Stimulated activated naive CD8-positive, alpha-beta T cell treated with anti-CD3 and anti-CD28 coated beads, Interleukin-15, amount 100 ng/mL, for 72 hours (primary cell): ENCODE measurements around the gene PRRX1.

Source experiments
- ATAC-seq: fragments of 150-1000 bp; cut with Tn5 transposase; 2 replicates; pipeline ENCODE4 v1.10.0; 2021; ENCODE audit warnings: mild to moderate bottlenecking, moderate library complexity
- DNase-seq, 2 donors: peaks; one replicate each; pipeline ENCODE4 v3.0.0; 2021 to 2022
- H3K27ac Mint-ChIP-seq, 2 donors: one replicate each; pipeline ENCODE4 v1.8.0; 2022; ENCODE audit warnings: mild to moderate bottlenecking in 2 of 2, mixed read lengths in 2 of 2, moderate library complexity in 2 of 2
- H3K27me3 Mint-ChIP-seq: one replicate; pipeline ENCODE4 v1.8.0; 2022; ENCODE audit warnings: mixed read lengths
- H3K4me1 Mint-ChIP-seq: one replicate; pipeline ENCODE4 v1.8.0; 2022; ENCODE audit warnings: mild to moderate bottlenecking, mixed read lengths
- H3K4me3 Mint-ChIP-seq, 2 donors: one replicate each; pipeline ENCODE4 v1.8.0; 2022; ENCODE audit warnings: mild to moderate bottlenecking in 2 of 2, mixed read lengths in 2 of 2, moderate library complexity in 1 of 2
- H3K9me3 Mint-ChIP-seq, 2 donors: one replicate each; pipeline ENCODE4 v1.8.0; 2022; ENCODE audit warnings: mixed read lengths in 2 of 2

The PRRX1 gene

DNA sequence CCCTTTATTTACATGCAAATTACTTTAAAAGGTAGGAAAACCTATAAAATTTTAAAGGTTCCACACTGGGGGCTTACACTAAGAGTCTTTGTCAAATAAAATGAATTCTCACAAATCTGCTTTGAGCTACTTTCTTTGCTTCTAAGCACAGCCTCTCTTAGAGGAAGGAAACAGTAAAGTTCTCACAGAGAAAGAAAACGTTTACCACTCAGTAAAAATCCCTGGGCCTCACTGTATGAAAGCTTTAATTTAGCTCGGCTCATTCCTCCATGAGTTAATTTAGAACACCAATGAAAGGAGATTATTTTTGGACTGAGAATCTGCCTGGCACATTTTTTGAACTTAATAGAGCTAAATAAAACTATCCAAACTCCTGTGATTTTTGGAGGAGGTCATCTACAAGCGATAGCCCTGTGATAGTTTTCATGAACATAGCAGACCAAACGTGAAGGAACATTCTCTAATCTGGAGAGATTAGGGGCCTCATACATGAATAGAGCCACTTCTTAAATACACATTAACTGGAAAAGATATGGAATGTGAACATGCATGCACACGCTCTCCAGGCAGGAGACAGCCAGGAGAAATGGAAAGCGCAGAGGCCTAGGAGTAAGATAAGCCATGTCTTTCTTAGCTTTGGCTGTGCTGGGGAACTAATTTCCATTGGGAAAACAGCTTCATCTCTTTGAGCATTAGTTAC lies 32.8 kb downstream of the PRRX1 start:
- no peak for ATAC-seq
- DNase-seq: no peak
- Mint-ChIP-seq H3K4me3 (no peak overlapping the region), H3K27ac (no peak overlapping the region), H3K9me3 (no peaks in the 10 kb centered on the region), H3K4me1 (no peaks in the 10 kb centered on the region), H3K27me3 (peaks cover 28% of the 10 kb centered on the region)

DNA sequence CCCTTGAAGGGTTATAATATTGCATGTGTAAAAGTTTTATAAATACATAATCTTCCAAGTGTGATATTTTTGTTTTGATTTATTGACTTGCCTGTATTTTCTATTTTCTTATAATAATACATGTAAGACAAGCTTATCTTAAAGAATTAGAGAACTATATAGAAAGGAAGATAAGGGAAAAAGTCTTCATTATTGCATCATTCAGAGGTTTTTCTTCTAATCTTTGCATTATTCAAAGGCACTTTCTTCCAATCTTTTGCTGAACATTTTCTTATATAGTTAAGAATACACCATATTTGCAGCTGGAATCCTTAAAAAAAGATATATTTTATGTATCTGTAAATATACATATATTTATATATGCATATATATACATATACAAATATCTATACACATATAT lies 33.4 kb downstream of the PRRX1 start:
- DNase-seq (no peak), ATAC-seq (no peak)
- Mint-ChIP-seq H3K9me3 (no peaks in the 10 kb centered on the region), H3K4me3 (no peak overlapping the region), H3K4me1 (no peaks in the 10 kb centered on the region), H3K27ac (no peak overlapping the region), H3K27me3 (peaks cover 26% of the 10 kb centered on the region)

DNA sequence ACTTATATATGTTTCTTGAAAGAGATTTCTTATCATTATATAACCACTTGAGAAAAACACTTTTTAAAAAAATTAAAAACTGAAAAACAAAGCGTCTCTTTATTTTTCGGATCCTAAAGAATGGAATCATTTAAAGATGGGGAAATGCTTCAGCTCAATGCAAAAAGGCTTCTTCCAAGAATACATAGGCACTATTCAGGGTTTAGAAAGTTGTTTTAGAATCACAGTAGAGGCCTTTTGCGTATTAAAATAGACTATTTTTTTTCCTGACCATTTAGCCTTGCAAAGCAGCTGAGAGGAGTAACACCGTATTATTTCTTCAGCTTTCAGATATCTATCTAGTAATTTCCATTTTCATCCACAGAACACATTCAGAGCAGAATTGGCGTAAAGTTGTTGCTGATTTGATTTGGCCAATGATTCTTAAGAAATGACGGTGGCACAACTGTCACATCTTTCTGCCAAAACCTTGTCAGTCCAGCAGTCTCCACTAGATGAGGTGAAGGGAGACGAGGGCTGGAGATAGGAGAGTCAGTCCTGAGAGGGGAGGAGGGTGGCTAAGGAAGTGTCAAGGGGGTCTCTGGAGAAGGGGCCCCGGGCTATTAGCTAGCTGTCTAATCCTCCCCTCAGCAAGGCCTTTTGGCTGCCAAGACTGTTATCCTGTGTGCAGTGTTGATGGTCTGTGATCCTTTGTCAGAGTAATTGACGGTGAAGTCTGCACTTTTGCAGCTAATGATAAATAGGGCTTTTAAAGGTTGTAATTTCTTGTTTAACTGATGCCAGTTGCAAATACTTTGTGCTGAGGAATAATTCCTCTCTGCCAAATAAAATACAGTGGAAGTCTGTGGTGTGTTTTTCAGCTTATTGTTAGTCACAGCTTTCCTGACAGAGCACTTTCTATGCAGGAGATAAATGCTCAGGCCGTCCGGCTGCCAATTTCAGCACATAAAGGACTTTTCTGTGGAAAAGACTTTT lies 34.7 kb downstream of the PRRX1 start:
- H3K27me3 Mint-ChIP-seq: peaks cover 18% of the 10 kb centered on the region
- H3K4me1 Mint-ChIP-seq: no peaks in the 10 kb centered on the region
- DNase-seq: no peak
- no peaks in the 10 kb centered on the region for H3K9me3 Mint-ChIP-seq
- no peak overlapping the region for H3K27ac Mint-ChIP-seq
- no peak for ATAC-seq
- no peak overlapping the region for H3K4me3 Mint-ChIP-seq

DNA sequence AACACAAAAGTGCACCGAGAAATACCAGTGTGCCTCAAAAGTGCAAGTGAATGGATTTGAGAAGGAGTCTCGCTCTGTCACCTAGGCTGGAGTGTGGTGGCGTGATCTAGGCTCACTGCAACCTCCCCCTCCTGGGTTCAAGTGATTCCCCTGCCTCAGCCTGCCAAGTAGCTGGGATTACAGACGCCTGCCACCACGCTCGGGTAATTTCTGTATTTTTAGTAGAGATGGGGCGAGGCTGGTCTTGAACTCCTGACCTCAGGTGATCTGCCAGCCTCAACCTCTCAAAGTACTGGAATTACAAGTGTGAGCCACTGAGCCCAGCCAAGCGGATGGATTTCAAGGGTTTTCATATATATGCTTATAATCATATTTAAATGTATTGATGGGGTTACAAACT lies 35.8 kb downstream of the PRRX1 start:
- H3K9me3 Mint-ChIP-seq: no peaks in the 10 kb centered on the region
- H3K4me1 Mint-ChIP-seq: no peaks in the 10 kb centered on the region
- peaks cover 18% of the 10 kb centered on the region for H3K27me3 Mint-ChIP-seq

DNA sequence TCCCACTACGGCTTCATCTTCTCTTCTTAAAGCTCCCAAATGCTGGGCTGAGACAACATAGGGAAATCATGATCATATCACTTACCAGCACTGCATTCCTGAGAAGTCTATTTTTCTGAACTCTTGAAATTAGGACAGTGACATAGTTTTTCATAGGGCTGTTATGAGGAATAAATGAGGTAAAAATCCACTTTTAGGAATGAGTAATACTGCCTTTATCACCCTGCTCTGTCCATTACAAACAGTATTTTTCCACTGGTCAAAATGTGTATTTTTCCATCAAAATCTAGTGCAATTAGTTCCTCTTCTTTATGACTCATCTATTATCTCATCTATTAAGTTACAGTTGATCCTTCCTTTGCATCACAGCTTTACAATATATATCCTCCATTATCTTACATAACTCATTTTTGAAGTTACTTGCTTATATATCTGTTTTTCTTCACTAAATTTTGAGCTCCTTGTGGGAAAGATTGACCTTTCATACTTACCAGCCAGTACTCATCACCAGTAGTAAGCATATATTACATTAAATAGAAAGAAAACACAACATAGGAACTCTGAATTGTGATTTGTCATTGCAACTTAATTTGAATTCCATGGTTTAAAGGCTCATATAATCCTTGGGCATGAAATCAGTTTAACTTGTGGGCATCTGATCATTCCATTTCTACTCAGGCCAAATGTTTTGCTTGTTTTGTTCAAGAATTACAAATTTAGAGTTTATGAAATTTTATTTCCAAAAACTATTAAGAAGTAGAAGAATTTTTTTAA lies 37.1 kb downstream of the PRRX1 start:
- ATAC-seq (no peak), DNase-seq (no peak)
- Mint-ChIP-seq H3K9me3 (no peaks in the 10 kb centered on the region), H3K27me3 (peaks cover 9% of the 10 kb centered on the region), H3K27ac (no peak overlapping the region), H3K4me3 (no peak overlapping the region), H3K4me1 (no peaks in the 10 kb centered on the region)

More for the DNA sequence above, 35.8 kb downstream of the PRRX1 start:
- Mint-ChIP-seq H3K4me3 (no peak overlapping the region), H3K27ac (no peak overlapping the region)
- DNase-seq (no peak), ATAC-seq (no peak)

DNA sequence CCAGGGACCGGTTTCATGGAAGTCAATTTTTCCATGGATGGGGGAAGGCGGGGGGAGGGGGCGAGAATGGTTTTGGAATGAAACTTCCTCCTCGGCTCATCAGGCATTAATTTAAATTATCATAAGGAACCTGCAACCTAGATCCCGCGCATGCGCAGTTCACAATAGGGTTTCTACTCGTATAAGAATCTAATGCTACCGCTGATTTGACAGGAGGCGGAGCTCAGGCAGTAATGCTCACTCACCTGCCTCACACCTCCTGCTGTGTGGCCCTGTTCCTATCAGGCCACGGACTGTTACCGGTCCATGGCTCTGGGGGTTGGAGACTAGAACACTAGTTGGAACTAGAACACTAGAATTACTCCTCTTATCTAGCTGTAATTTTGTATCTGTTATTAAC lies 38.0 kb downstream of the PRRX1 start:
- DNase-seq (no peak), ATAC-seq (no peak)
- peaks cover 7% of the 10 kb centered on the region for H3K27me3 Mint-ChIP-seq
- H3K9me3 Mint-ChIP-seq: no peaks in the 10 kb centered on the region
- no peaks in the 10 kb centered on the region for H3K4me1 Mint-ChIP-seq
- H3K4me3 Mint-ChIP-seq: no peak overlapping the region
- H3K27ac Mint-ChIP-seq: no peak overlapping the region

DNA sequence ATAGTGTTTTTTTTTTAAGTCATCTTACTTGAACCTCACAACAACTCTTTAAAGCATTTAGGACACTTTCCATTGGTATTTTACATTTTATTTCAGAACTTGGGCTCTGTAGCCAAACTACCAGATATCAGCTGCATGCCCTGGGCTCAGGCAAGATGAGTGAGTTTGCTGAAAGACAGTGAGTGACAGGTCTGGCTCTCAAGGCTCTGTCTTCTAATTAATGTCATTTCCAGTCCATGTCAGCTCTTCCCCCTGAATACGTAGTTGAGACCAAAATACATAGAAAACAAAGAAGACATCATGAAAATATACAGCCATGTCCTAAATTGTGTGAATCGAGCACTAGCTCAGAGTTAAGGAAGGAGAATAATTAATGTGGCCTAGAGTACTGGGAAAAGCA lies 39.7 kb downstream of the PRRX1 start:
- no peak for DNase-seq
- peaks cover 5% of the 10 kb centered on the region for H3K27me3 Mint-ChIP-seq
- H3K4me3 Mint-ChIP-seq: no peak overlapping the region
- no peak overlapping the region for H3K27ac Mint-ChIP-seq
- H3K4me1 Mint-ChIP-seq: peaks cover 5% of the 10 kb centered on the region
- no peak for ATAC-seq
- peaks cover 0 to 4% of the 10 kb centered on the region in 2 donors for H3K9me3 Mint-ChIP-seq

DNA sequence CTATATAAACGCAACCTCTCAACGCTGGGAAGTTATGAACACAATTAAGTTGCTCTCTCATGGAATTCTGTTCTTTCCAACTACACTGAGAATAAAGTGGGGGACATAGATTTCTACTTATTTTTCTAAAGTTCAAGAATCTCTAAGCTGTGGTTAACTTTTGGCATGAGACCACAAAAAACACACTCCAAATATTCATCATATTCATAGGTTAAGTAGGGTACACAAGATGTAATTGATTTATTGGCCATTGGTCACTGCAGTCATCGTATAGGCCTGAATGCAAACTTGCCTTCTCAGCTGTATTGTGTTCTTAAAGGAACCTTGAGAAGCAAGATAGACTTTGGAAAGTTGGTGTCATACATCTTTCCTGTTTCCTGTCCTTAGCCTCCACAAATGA lies 40.3 kb downstream of the PRRX1 start:
- peaks cover 0 to 4% of the 10 kb centered on the region in 2 donors for H3K9me3 Mint-ChIP-seq
- H3K27me3 Mint-ChIP-seq: no peaks in the 10 kb centered on the region
- H3K4me3 Mint-ChIP-seq: no peak overlapping the region
- ATAC-seq (no peak), DNase-seq (no peak)
- H3K27ac Mint-ChIP-seq: no peak overlapping the region
- H3K4me1 Mint-ChIP-seq: peaks cover 5% of the 10 kb centered on the region

DNA sequence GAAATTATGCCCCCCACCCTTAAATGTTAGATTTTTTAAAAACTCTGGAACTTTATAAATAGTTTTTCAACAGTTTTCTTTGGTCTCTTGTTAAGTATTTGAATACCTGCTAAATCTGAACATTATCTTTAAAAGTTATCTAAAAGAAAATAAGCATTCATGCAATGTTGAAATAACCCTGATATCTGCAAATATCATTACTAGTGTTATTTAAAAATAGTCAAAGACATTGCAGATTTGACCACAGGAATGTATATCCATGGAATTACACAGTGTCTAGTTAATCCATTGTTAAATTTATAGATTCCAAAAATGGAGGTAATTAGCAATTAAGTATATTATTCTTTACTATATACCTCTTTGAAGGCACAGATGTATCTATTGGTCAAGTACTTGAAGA lies 42.0 kb downstream of the PRRX1 start:
- H3K27ac Mint-ChIP-seq: no peak overlapping the region
- peaks cover 5% of the 10 kb centered on the region for H3K4me1 Mint-ChIP-seq
- ATAC-seq (no peak), DNase-seq (no peak)
- H3K27me3 Mint-ChIP-seq: no peaks in the 10 kb centered on the region
- peaks cover 0 to 4% of the 10 kb centered on the region in 2 donors for H3K9me3 Mint-ChIP-seq
- no peak overlapping the region for H3K4me3 Mint-ChIP-seq

DNA sequence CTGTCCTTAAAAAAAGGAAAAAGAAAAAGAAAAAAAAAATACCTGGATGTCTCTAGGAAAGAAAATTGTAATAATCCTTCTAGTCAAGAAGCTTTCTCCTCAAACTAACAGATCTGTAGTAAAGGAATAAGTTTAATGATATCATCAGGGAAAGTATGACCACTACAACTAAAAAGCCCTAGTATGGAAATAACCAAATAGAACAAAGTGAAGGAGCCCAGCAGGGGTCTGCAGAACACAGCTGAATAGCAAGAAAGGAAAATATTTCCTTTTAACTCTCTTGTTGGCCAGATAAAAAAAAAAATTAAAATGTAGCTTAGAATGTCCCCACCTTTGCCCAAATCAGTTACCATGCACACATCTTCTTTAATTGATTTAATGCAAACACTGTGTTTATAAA lies 43.2 kb downstream of the PRRX1 start:
- no peaks in the 10 kb centered on the region for H3K27me3 Mint-ChIP-seq
- H3K27ac Mint-ChIP-seq: no peak overlapping the region
- H3K4me3 Mint-ChIP-seq: no peak overlapping the region
- H3K9me3 Mint-ChIP-seq: peaks cover 0 to 4% of the 10 kb centered on the region in 2 donors
- peaks cover 5% of the 10 kb centered on the region for H3K4me1 Mint-ChIP-seq
- DNase-seq: no peak
- no peak for ATAC-seq

DNA sequence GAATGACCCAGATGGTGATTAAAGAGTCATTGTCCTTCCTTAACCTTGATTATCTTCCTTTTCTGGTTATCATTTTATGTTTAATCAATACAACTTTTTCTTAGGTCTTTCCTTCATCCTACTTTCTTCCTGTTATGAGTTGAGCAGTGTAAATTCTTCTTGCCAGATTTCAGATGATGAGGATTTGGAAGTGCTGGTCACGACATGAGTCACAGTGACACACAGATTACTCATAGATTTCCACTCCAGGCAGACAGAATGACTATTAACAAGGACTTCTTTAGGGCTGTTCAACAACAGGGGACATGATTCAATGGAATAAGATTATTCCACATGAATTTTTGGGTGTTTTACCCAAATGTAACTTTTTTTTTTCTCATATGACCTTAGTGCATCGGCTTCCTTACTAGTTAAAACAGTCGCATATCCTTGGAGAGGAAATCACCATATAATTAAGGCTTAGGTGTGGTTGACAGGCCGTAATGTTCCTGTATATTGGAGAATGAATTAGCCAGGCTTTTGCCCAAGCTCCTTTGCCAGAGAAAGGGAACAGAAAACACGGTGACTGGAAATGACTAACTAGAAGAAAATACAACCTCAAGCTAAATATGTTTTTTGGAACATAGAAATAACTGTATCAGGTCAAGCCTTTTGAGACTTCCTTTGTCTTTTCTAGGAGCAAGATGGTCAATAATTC lies 44.2 kb downstream of the PRRX1 start:
- no peak for ATAC-seq
- Mint-ChIP-seq H3K27me3 (no peaks in the 10 kb centered on the region), H3K4me3 (no peak overlapping the region), H3K27ac (peak overlapping the region in 1 of 2 donors; percentile 19), H3K4me1 (peaks cover 5% of the 10 kb centered on the region), H3K9me3 (peaks cover 0 to 4% of the 10 kb centered on the region in 2 donors)
- no peak for DNase-seq

DNA sequence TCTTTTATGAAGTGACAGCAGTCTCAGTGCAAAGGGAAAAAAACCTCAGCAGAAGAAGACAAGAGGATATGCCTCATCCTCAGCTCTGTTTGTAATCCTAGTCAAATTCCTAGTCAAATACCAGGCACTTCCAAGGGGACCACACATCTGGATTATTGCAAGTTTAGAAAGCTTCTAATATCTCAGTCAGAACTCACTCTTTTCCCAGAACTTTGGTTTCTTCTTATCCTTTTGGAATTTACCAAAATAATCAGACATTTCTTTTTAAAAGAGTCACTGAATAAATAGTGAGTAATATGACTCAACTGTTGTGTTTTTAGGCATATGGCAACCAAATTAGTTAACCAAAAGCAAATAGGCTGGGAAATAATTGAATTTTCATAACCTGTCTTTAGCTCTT lies 47.8 kb downstream of the PRRX1 start:
- DNase-seq: no peak
- Mint-ChIP-seq H3K27ac (no peak overlapping the region), H3K4me1 (peaks cover 5% of the 10 kb centered on the region), H3K9me3 (peaks cover 0 to 4% of the 10 kb centered on the region in 2 donors), H3K27me3 (peaks cover 3% of the 10 kb centered on the region), H3K4me3 (no peak overlapping the region)
- ATAC-seq: no peak

DNA sequence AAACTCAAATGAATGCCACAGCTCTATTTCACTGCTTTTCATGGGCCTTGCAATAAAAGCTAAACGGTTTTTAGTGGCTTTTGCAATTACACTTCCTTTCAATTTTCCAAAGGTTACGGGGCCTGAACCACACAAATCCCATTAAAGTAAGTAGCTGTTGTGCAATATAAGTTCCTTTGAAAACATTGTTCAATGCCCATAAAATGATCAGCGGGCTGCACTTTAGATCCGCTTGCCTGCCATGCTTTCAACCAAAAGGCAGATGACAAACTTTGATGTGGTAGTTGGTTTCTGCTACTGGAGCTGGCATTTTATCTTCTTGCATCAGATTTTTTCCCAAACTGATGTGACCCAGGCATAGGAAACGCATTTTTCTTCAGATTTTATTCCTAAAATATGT lies 50.2 kb downstream of the PRRX1 start:
- Mint-ChIP-seq H3K27me3 (peaks cover 7% of the 10 kb centered on the region), H3K9me3 (no peaks in the 10 kb centered on the region), H3K4me3 (no peak overlapping the region), H3K27ac (no peak overlapping the region), H3K4me1 (no peaks in the 10 kb centered on the region)
- ATAC-seq: no peak
- DNase-seq: no peak

DNA sequence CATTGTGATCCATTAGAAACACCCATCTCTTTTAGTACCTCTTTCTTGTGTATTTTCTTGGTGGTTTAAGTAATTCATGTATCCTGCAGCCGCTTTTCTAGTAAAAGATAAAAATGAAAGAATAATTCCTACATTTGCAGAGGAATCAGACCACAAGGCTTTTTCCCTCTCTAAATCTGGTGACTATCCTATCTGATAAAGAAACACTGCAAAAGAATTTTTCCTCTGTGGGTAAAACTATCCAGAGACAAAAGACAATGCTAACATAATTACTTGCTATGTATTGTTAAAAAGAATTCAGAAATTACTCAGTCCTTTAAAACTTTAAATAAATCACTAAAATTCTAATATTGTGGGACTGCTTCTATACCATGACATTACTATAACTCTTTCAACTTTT lies 51.0 kb downstream of the PRRX1 start:
- H3K4me3 Mint-ChIP-seq: no peak overlapping the region
- peaks cover 7% of the 10 kb centered on the region for H3K27me3 Mint-ChIP-seq
- DNase-seq (no peak), ATAC-seq (no peak)
- no peaks in the 10 kb centered on the region for H3K4me1 Mint-ChIP-seq
- H3K9me3 Mint-ChIP-seq: no peaks in the 10 kb centered on the region
- H3K27ac Mint-ChIP-seq: no peak overlapping the region

DNA sequence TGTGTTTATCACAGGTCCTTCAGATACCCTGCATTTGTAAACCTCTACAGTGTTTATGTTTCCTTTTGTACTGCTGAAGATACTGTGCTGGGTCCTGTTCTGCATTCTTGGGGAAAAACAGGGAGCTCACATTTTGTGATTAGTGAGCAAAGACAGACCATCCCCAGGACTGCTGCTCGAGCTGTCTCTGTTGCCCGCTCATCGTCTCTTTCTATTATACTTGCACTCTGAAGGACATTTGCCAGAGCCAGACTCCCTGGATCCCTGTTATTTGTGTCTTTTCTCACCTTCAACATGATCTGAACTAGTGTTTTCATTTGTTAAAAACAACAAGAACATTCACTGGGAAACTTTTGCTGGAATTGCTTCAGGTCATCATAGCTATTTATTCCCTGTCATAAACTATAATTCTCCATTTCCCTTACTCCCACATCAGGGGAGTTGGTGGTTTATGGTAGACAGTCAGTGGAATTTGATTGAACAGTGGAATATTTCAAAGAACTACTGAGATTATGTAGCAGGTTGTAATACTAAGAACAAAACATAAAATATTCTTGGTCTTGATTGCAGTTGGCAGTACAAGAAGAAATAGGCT lies 53.0 kb downstream of the PRRX1 start:
- Mint-ChIP-seq H3K4me3 (no peak overlapping the region), H3K9me3 (no peaks in the 10 kb centered on the region), H3K27ac (no peak overlapping the region), H3K27me3 (peaks cover 7% of the 10 kb centered on the region), H3K4me1 (no peaks in the 10 kb centered on the region)
- ATAC-seq (no peak), DNase-seq (no peak)
